ENCODE data around the gene MAP3K14.

Gene MAP3K14

GRCh38 chr17:45260204-45260783 lies 56.5 kb downstream of the MAP3K14 start:
- Histone ChIP-seq H3K9ac (ENCODE audit: low read depth, low read length, poor library complexity, severe bottlenecking) (no peak overlapping the region), H3K27me3 (ENCODE audit: insufficient read depth, low read length, poor library complexity, severe bottlenecking) (no peaks in the 10 kb centered on the region), H3F3A (ENCODE audit: low read depth) (no peaks in the 10 kb centered on the region), H3K4me2 (ENCODE audit: low read depth, low read length, poor library complexity, severe bottlenecking) (no peak overlapping the region), H3K9me2 (replicated peaks; ENCODE audit: low read depth, low read length) (no peaks in the 10 kb centered on the region), H3K36me3 (ENCODE audit: insufficient read depth, low read length) (peaks cover 11% of the 10 kb centered on the region; the same call in 1 of the 2 replicates), H3K79me2 (ENCODE audit: insufficient read depth, low read length) (no peaks in the 10 kb centered on the region), H4K20me1 (ENCODE audit: insufficient read depth, low read length, poor library complexity, severe bottlenecking) (no peaks in the 10 kb centered on the region), H3K4me3 (ENCODE audit: low read length, poor library complexity, severe bottlenecking) (no peak overlapping the region), H3K9me3 (ENCODE audit: insufficient read depth, low read depth, low read length) (no peaks in the 10 kb centered on the region), H3K4me1 (ENCODE audit: insufficient read depth, low read length, poor library complexity, severe bottlenecking) (peaks cover 26% of the 10 kb centered on the region), H2AFZ (ENCODE audit: low read length) (no peak overlapping the region)
- no peak for TF ChIP-seq EZH2phosphoT487 (IDR thresholded peaks at IDR 0.05; ENCODE audit: borderline replicate concordance)
- TF ChIP-seq CTCF (conservative IDR thresholded peaks at IDR 0.05; ENCODE audit: low read length): no peak

- Histone ChIP-seq H3K9me2 (replicated peaks; ENCODE audit: low read depth, low read length) (no peaks in the 10 kb centered on the region), H3K9me3 (ENCODE audit: insufficient read depth, low read depth, low read length) (no peaks in the 10 kb centered on the region), H3K27me3 (ENCODE audit: insufficient read depth, low read length, poor library complexity, severe bottlenecking) (no peaks in the 10 kb centered on the region), H3F3A (ENCODE audit: low read depth) (no peaks in the 10 kb centered on the region), H2AFZ (ENCODE audit: low read length) (no peak overlapping the region), H4K20me1 (ENCODE audit: insufficient read depth, low read length, poor library complexity, severe bottlenecking) (no peaks in the 10 kb centered on the region), H3K4me1 (ENCODE audit: insufficient read depth, low read length, poor library complexity, severe bottlenecking) (peaks cover 29% of the 10 kb centered on the region), H3K79me2 (ENCODE audit: insufficient read depth, low read length) (no peaks in the 10 kb centered on the region), H3K4me3 (ENCODE audit: low read length, poor library complexity, severe bottlenecking) (no peak overlapping the region), H3K36me3 (ENCODE audit: insufficient read depth, low read length) (peaks cover 2% of the 10 kb centered on the region; the same call in 1 of the 2 replicates), H3K9ac (ENCODE audit: low read depth, low read length, poor library complexity, severe bottlenecking) (no peak overlapping the region), H3K4me2 (ENCODE audit: low read depth, low read length, poor library complexity, severe bottlenecking) (no peak overlapping the region)
- TF ChIP-seq EZH2phosphoT487 (IDR thresholded peaks at IDR 0.05; ENCODE audit: borderline replicate concordance) (no peak), CTCF (conservative IDR thresholded peaks at IDR 0.05; ENCODE audit: low read length) (no peak)
Measured at GRCh38 chr17:45258981-45259380, 57.8 kb downstream of the MAP3K14 start.

- H3F3A ChIP-seq (ENCODE audit: low read depth): no peaks in the 10 kb centered on the region
- peaks cover 29% of the 10 kb centered on the region for H3K4me1 ChIP-seq (ENCODE audit: insufficient read depth, low read length, poor library complexity, severe bottlenecking)
- no peaks in the 10 kb centered on the region for H3K27me3 ChIP-seq (ENCODE audit: insufficient read depth, low read length, poor library complexity, severe bottlenecking)
- no peaks in the 10 kb centered on the region for H3K36me3 ChIP-seq (ENCODE audit: insufficient read depth, low read length)
- H4K20me1 ChIP-seq (ENCODE audit: insufficient read depth, low read length, poor library complexity, severe bottlenecking): no peaks in the 10 kb centered on the region
- no peak overlapping the region for H2AFZ ChIP-seq (ENCODE audit: low read length)
- no peaks in the 10 kb centered on the region for H3K79me2 ChIP-seq (ENCODE audit: insufficient read depth, low read length)
- peak overlapping the region; percentile 54 for H3K4me2 ChIP-seq (ENCODE audit: low read depth, low read length, poor library complexity, severe bottlenecking)
- TF ChIP-seq EZH2phosphoT487 (IDR thresholded peaks at IDR 0.05; ENCODE audit: borderline replicate concordance) (no peak), CTCF (conservative IDR thresholded peaks at IDR 0.05; ENCODE audit: low read length) (no peak)
- H3K4me3 ChIP-seq (ENCODE audit: low read length, poor library complexity, severe bottlenecking): no peak overlapping the region
- no peaks in the 10 kb centered on the region for H3K9me2 ChIP-seq (replicated peaks; ENCODE audit: low read depth, low read length)
- peak overlapping the region; percentile 49 for H3K9ac ChIP-seq (ENCODE audit: low read depth, low read length, poor library complexity, severe bottlenecking)
- no peaks in the 10 kb centered on the region for H3K9me3 ChIP-seq (ENCODE audit: insufficient read depth, low read depth, low read length)
Measured at GRCh38 chr17:45257115-45257514, 59.7 kb downstream of the MAP3K14 start.
